HG03354 (cell line): ENCODE data around the gene HOXC10.

Experiments
- ATAC-seq: cut with Tn5 transposase; IDR thresholded peaks from one replicate; pipeline ENCODE4 v1.9.1; 2021; ENCODE audit warnings: mild to moderate bottlenecking; ENCODE audit not compliant: unreplicated experiment, poor library complexity, severe bottlenecking

HOXC10 gene

GRCh38 chr12:53975479-53976152 is 9.3 kb upstream of the HOXC10 start:
- no peak for ATAC-seq

GRCh38 chr12:53976172-53976822 is 8.6 kb upstream of the HOXC10 start:
- no peak for ATAC-seq

GRCh38 chr12:53976823-53977595 is 7.9 kb upstream of the HOXC10 start:
- no peak for ATAC-seq

GRCh38 chr12:53977596-53978445 is 7.1 kb upstream of the HOXC10 start:
- ATAC-seq = no peak

GRCh38 chr12:53978477-53979356 is 6.2 kb upstream of the HOXC10 start:
- no peak for ATAC-seq

GRCh38 chr12:53980104-53980801 is 4.7 kb upstream of the HOXC10 start:
- no peak for ATAC-seq

GRCh38 chr12:53980802-53981496 is 4.0 kb upstream of the HOXC10 start:
- ATAC-seq = no peak

- ATAC-seq = no peak
These were observed 3.0 kb upstream of the HOXC10 start for GRCh38 chr12:53981634-53982565.

GRCh38 chr12:53982648-53983567 is 2.0 kb upstream of the HOXC10 start:
- no peak for ATAC-seq

GRCh38 chr12:53983568-53983949 is 1.4 kb upstream of the HOXC10 start:
- no peak for ATAC-seq

- no peak for ATAC-seq
These were observed 885 bp upstream of the HOXC10 start for GRCh38 chr12:53983950-53984572.

- ATAC-seq = no peak
These were observed 697 bp downstream of the HOXC10 start for GRCh38 chr12:53985692-53985993.

- no peak for ATAC-seq
These were observed 1.2 kb downstream of the HOXC10 start for GRCh38 chr12:53985994-53986685.

GRCh38 chr12:53986686-53987483 is 1.9 kb downstream of the HOXC10 start:
- no peak for ATAC-seq
